Measurements from ENCODE around the gene UFC1. TPM values are rescaled to one million over a fixed set of nuclear protein-coding genes. Genes with fewer than 3 reads are reported as not detected.

UFC1 gene
- total and polyA plus RNA-seq, 2 of the 13 experiments (the other 11 are each of a cell fraction or from before 2014, with no cell fraction given): 72.8 to 85.2 TPM

DNA sequence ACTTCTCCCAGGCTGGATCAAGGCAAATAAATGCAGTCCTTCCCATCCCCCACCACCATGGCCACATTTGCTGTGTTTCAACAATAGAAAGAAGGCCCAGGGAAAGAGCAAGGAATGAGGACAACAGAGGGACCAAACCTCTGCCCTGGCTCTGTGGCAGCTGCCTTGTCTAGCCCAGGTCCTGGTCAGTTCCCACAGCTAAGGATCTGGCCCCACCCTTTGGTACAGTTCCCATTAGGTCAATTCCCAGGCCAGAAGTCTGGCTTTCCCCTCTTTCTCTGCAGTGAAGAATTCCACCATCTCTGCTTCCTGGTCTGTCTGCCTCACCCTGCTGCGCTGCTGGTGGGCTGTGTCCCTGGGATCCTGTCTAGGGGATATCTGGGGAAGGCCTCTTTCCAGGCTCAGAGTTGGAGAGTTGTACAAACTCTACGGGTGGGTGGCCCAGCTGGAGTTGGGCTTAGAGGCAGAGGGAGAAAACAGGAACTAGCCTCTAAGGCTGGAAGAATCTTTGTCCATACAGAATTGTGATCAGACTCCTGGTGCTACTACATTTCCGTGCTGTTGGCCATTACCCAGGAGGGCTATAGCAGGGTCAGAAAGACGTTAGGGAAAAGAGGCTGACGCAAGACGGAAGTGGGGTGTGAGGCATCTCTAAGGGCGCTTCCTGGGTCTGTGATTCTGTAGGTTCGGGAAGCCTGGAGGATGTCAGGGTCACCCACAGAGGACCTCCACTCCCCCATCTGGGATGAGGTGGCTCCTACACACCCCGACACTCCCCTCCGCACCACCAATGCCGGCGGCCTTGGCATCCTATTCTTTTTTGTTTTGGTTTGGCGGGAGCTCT, 47.4 kb downstream of the UFC1 start (continued):
- TF ChIP-seq, protein P1, sequence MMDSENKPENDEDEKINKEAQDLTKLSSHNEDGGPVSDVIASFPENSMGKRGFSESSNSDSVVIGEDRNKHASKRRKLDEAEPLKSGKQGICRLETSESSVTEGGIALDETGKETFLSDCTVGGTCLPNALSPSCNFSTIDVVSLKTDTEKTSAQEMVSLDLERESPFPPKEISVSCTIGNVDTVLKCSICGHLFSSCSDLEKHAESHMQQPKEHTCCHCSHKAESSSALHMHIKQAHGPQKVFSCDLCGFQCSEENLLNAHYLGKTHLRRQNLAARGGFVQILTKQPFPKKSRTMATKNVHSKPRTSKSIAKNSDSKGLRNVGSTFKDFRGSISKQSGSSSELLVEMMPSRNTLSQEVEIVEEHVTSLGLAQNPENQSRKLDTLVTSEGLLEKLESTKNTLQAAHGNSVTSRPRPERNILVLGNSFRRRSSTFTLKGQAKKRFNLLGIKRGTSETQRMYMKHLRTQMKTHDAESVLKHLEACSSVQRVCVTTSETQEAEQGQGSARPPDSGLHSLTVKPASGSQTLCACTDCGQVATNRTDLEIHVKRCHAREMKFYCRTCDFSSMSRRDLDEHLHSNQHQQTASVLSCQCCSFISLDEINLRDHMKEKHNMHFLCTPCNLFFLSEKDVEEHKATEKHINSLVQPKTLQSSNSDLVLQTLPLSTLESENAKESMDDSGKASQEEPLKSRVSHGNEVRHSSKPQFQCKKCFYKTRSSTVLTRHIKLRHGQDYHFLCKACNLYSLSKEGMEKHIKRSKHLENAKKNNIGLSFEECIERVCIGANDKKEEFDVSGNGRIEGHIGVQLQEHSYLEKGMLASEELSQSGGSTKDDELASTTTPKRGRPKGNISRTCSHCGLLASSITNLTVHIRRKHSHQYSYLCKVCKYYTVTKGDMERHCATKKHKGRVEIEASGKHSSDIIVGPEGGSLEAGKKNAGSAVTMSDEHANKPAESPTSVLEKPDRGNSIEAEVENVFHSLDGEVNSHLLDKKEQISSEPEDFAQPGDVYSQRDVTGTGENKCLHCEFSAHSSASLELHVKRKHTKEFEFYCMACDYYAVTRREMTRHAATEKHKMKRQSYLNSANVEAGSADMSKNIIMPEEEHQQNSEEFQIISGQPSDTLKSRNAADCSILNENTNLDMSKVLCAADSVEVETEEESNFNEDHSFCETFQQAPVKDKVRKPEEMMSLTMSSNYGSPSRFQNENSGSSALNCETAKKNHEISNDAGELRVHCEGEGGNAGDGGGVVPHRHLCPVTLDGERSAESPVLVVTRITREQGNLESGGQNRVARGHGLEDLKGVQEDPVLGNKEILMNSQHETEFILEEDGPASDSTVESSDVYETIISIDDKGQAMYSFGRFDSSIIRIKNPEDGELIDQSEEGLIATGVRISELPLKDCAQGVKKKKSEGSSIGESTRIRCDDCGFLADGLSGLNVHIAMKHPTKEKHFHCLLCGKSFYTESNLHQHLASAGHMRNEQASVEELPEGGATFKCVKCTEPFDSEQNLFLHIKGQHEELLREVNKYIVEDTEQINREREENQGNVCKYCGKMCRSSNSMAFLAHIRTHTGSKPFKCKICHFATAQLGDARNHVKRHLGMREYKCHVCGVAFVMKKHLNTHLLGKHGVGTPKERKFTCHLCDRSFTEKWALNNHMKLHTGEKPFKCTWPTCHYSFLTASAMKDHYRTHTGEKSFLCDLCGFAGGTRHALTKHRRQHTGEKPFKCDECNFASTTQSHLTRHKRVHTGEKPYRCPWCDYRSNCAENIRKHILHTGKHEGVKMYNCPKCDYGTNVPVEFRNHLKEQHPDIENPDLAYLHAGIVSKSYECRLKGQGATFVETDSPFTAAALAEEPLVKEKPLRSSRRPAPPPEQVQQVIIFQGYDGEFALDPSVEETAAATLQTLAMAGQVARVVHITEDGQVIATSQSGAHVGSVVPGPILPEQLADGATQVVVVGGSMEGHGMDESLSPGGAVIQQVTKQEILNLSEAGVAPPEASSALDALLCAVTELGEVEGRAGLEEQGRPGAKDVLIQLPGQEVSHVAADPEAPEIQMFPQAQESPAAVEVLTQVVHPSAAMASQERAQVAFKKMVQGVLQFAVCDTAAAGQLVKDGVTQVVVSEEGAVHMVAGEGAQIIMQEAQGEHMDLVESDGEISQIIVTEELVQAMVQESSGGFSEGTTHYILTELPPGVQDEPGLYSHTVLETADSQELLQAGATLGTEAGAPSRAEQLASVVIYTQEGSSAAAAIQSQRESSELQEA (CRISPR knock-in tag; IDR thresholded peaks at IDR 0.05; ENCODE audit: not compliant biosample characterization): no peak
- TF ChIP-seq BRD4 (CRISPR knock-in tag; IDR thresholded peaks at IDR 0.05): peak; percentile 76; the same call in 1 of the 2 replicates
- TF ChIP-seq SYNCRIP (IDR thresholded peaks at IDR 0.05; ENCODE audit: insufficient read depth, low read depth, low read length): no peak
- no peak for TF ChIP-seq ZNF20 (CRISPR knock-in tag; IDR thresholded peaks at IDR 0.05)
- TF ChIP-seq ZNF775 (CRISPR knock-in tag; IDR thresholded peaks at IDR 0.05; ENCODE audit: borderline replicate concordance): no peak
- TF ChIP-seq TBP (CRISPR knock-in tag; IDR thresholded peaks at IDR 0.05): no peak
- TF ChIP-seq ZNF547 (CRISPR knock-in tag; IDR thresholded peaks at IDR 0.05): no peak
- no peak for TF ChIP-seq NCOA5 (CRISPR knock-in tag; IDR thresholded peaks at IDR 0.05)
- no peak for TF ChIP-seq ZNF841 (CRISPR knock-in tag; IDR thresholded peaks at IDR 0.05; ENCODE audit: borderline replicate concordance)
- TF ChIP-seq ZMAT3 (CRISPR knock-in tag; conservative IDR thresholded peaks at IDR 0.05): no peak
- peak; percentile 79; the same call in 1 of the 2 replicates for TF ChIP-seq ZBTB38 (CRISPR knock-in tag; IDR thresholded peaks at IDR 0.05)
- TF ChIP-seq GATA4 (IDR thresholded peaks at IDR 0.05; ENCODE audit: borderline replicate concordance, low read depth): no peak
- TF ChIP-seq, protein P2, sequence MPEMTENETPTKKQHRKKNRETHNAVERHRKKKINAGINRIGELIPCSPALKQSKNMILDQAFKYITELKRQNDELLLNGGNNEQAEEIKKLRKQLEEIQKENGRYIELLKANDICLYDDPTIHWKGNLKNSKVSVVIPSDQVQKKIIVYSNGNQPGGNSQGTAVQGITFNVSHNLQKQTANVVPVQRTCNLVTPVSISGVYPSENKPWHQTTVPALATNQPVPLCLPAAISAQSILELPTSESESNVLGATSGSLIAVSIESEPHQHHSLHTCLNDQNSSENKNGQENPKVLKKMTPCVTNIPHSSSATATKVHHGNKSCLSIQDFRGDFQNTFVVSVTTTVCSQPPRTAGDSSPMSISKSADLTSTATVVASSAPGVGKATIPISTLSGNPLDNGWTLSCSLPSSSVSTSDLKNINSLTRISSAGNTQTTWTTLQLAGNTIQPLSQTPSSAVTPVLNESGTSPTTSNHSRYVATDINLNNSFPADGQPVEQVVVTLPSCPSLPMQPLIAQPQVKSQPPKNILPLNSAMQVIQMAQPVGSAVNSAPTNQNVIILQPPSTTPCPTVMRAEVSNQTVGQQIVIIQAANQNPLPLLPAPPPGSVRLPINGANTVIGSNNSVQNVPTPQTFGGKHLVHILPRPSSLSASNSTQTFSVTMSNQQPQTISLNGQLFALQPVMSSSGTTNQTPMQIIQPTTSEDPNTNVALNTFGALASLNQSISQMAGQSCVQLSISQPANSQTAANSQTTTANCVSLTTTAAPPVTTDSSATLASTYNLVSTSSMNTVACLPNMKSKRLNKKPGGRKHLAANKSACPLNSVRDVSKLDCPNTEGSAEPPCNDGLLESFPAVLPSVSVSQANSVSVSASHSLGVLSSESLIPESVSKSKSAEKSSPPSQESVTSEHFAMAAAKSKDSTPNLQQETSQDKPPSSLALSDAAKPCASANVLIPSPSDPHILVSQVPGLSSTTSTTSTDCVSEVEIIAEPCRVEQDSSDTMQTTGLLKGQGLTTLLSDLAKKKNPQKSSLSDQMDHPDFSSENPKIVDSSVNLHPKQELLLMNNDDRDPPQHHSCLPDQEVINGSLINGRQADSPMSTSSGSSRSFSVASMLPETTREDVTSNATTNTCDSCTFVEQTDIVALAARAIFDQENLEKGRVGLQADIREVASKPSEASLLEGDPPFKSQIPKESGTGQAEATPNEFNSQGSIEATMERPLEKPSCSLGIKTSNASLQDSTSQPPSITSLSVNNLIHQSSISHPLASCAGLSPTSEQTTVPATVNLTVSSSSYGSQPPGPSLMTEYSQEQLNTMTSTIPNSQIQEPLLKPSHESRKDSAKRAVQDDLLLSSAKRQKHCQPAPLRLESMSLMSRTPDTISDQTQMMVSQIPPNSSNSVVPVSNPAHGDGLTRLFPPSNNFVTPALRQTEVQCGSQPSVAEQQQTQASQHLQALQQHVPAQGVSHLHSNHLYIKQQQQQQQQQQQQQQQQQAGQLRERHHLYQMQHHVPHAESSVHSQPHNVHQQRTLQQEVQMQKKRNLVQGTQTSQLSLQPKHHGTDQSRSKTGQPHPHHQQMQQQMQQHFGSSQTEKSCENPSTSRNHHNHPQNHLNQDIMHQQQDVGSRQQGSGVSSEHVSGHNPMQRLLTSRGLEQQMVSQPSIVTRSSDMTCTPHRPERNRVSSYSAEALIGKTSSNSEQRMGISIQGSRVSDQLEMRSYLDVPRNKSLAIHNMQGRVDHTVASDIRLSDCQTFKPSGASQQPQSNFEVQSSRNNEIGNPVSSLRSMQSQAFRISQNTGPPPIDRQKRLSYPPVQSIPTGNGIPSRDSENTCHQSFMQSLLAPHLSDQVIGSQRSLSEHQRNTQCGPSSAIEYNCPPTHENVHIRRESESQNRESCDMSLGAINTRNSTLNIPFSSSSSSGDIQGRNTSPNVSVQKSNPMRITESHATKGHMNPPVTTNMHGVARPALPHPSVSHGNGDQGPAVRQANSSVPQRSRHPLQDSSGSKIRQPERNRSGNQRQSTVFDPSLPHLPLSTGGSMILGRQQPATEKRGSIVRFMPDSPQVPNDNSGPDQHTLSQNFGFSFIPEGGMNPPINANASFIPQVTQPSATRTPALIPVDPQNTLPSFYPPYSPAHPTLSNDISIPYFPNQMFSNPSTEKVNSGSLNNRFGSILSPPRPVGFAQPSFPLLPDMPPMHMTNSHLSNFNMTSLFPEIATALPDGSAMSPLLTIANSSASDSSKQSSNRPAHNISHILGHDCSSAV (CRISPR knock-in tag; IDR thresholded peaks at IDR 0.05; ENCODE audit: borderline replicate concordance): no peak

Data from HepG2 (cell line).